IMR-90 (cell line): ENCODE data around the gene NRL. TPM values are rescaled to one million over a fixed set of nuclear protein-coding genes. Genes with fewer than 3 reads are reported as not detected.

Source experiments
- ATAC-seq: fragments of 200-7000 bp; cut with Tn5 transposase; 2 replicates; pipeline ENCODE4 v1.9.1; 2020; ENCODE audit warnings: low read depth, mild to moderate bottlenecking, moderate library complexity
- BruUV-seq: library from RNA; stranded (reverse); fragments of 400-500 nt; replicated peaks from 2 replicates; lab custom pipeline; 2021; lab: Mats Ljungman, UMichigan
- CTCF ChIA-PET: fragments of 300-600 bp; formaldehyde crosslinking; extraction: SDS; loops from one replicate; lab custom pipeline; 2021; ENCODE audit warnings: antibody characterized with exemption; lab: Yijun Ruan, JAX
- POLR2A ChIA-PET: fragments of 300-600 bp; sonication (Branson Sonifier 250); formaldehyde crosslinking; loops from one replicate; lab custom pipeline; 2022; ENCODE audit warnings: antibody characterized with exemption; ENCODE audit not compliant: unreplicated experiment; lab: Charles Lee
- DNase-seq: peaks from one replicate; pipeline ENCODE4 v3.0.0; 2013
- H2AFZ ChIP-seq: replicated peaks from 2 replicates; pipeline ENCODE3; 2013; ENCODE audit warnings: low read length, mild to moderate bottlenecking; ENCODE audit not compliant: poor library complexity
- H2AK5ac ChIP-seq: 2 replicates; pipeline ENCODE4 v1.6.1; 2013; ENCODE audit warnings: low read depth, low read length, inconsistent platforms
- H2AK9ac ChIP-seq: replicated peaks from 2 replicates; pipeline ENCODE3; 2013; ENCODE audit warnings: mild to moderate bottlenecking, low read depth, low read length, moderate library complexity; ENCODE audit not compliant: poor library complexity
- H2BK120ac ChIP-seq: 2 replicates; pipeline ENCODE4 v1.6.1; 2013; ENCODE audit warnings: low read depth, low read length, inconsistent platforms
- H2BK15ac ChIP-seq: 3 replicates; pipeline ENCODE4 v1.6.1; 2013; ENCODE audit warnings: low read depth, low read length, inconsistent platforms
- H2BK20ac ChIP-seq: 2 replicates; pipeline ENCODE4 v1.6.1; 2013; ENCODE audit warnings: low read depth, mild to moderate bottlenecking, inconsistent platforms, low read length, moderate library complexity
- H2BK5ac ChIP-seq: 2 replicates; pipeline ENCODE4 v1.6.1; 2013; ENCODE audit warnings: mild to moderate bottlenecking, low read depth, low read length, inconsistent platforms; ENCODE audit not compliant: poor library complexity, severe bottlenecking
- H3K14ac ChIP-seq: replicated peaks from 2 replicates; pipeline ENCODE4 v1.6.1; 2013; ENCODE audit warnings: low read depth, low read length, inconsistent platforms
- H3K18ac ChIP-seq: 2 replicates; pipeline ENCODE4 v1.6.1; 2013; ENCODE audit warnings: low read depth, low read length, control low read depth
- H3K23ac ChIP-seq: 2 replicates; pipeline ENCODE4 v1.6.1; 2013; ENCODE audit warnings: low read depth, low read length, inconsistent platforms
- H3K27ac ChIP-seq: 2 replicates; pipeline ENCODE4 v1.5.1; 2013; ENCODE audit warnings: mild to moderate bottlenecking, control low read depth, low read length; ENCODE audit not compliant: insufficient read depth
- H3K27me3 ChIP-seq: 2 replicates; pipeline ENCODE4 v1.6.1; 2013; ENCODE audit warnings: low read length; ENCODE audit not compliant: control insufficient read depth, insufficient read depth
- H3K36me3 ChIP-seq: 2 replicates; pipeline ENCODE4 v1.6.1; 2013; ENCODE audit warnings: low read length, mixed read lengths; ENCODE audit not compliant: control insufficient read depth, insufficient read depth
- H3K4ac ChIP-seq: 2 replicates; pipeline ENCODE4 v1.6.1; 2013; ENCODE audit warnings: low read depth, low read length, inconsistent platforms
- H3K4me1 ChIP-seq: 2 replicates; pipeline ENCODE4 v1.6.1; 2013; ENCODE audit warnings: low read length, mixed read lengths; ENCODE audit not compliant: control insufficient read depth, insufficient read depth
- H3K4me2 ChIP-seq: 2 replicates; pipeline ENCODE4 v1.6.1; 2013; ENCODE audit warnings: low read depth, mild to moderate bottlenecking, control low read depth, low read length, moderate library complexity
- H3K4me3 ChIP-seq: 2 replicates; pipeline ENCODE4 v1.5.1; 2013; ENCODE audit warnings: low read depth, mild to moderate bottlenecking, control low read depth, low read length, moderate library complexity; ENCODE audit not compliant: insufficient read depth
- H3K56ac ChIP-seq: 2 replicates; pipeline ENCODE4 v1.6.1; 2013; ENCODE audit warnings: low read length, inconsistent platforms; ENCODE audit not compliant: insufficient read depth; ENCODE audit errors: extremely low read depth
- H3K79me1 ChIP-seq, 2 experiments: 2 replicates each; pipeline ENCODE4 v1.6.1; 2013; ENCODE audit warnings: low read length in 2 of 2, inconsistent platforms in 1 of 2, low read depth in 1 of 2
- H3K9ac ChIP-seq: 2 replicates; pipeline ENCODE4 v1.6.1; 2013; ENCODE audit warnings: low read depth, low read length, control low read depth
- H3K9me1 ChIP-seq: 2 replicates; pipeline ENCODE4 v1.6.1; 2013; ENCODE audit warnings: low read length, inconsistent platforms; ENCODE audit not compliant: insufficient read depth
- H3K9me3 ChIP-seq: 2 replicates; pipeline ENCODE4 v1.6.1; 2013; ENCODE audit warnings: low read length; ENCODE audit not compliant: control insufficient read depth, insufficient read depth
- H4K20me1 ChIP-seq: 2 replicates; pipeline ENCODE4 v1.6.1; 2013; ENCODE audit warnings: low read length, inconsistent platforms; ENCODE audit not compliant: insufficient read depth
- H4K5ac ChIP-seq: 2 replicates; pipeline ENCODE4 v1.6.1; 2013; ENCODE audit warnings: mild to moderate bottlenecking, low read depth, low read length, control low read depth
- H4K8ac ChIP-seq, 2 experiments: 2 replicates each; pipeline ENCODE4 v1.6.1; 2013; ENCODE audit warnings: low read depth in 2 of 2, low read length in 2 of 2, control low read depth in 1 of 2, inconsistent platforms in 1 of 2
- H4K91ac ChIP-seq: 2 replicates; pipeline ENCODE4 v1.6.1; 2013; ENCODE audit warnings: low read depth, low read length, inconsistent platforms; ENCODE audit not compliant: insufficient read depth
- BHLHE40 ChIP-seq: fragments of 150-350 bp; IDR thresholded peaks from 2 replicates; pipeline ENCODE4 v1.6.1; 2016; ENCODE audit warnings: mild to moderate bottlenecking, low read depth, low read length
- CEBPB ChIP-seq: IDR thresholded peaks from 2 replicates; pipeline ENCODE4 v1.6.1; 2012; ENCODE audit warnings: low read depth, low read length, improper control_type of control experiment
- CTCF ChIP-seq: conservative IDR thresholded peaks from 2 replicates; pipeline ENCODE4 v1.5.1; 2012; ENCODE audit warnings: mild to moderate bottlenecking, low read depth, low read length, improper control_type of control experiment
- FOS ChIP-seq: fragments of 150-350 bp; IDR thresholded peaks from 2 replicates; pipeline ENCODE4 v1.6.1; 2016; ENCODE audit warnings: low read depth, low read length
- MAZ ChIP-seq: IDR thresholded peaks from 2 replicates; pipeline ENCODE4 v1.6.1; 2012; ENCODE audit warnings: low read depth, mild to moderate bottlenecking, low read length, improper control_type of control experiment, moderate library complexity, borderline replicate concordance
- MXI1 ChIP-seq: IDR thresholded peaks from 2 replicates; pipeline ENCODE4 v1.6.1; 2012; ENCODE audit warnings: low read depth, mild to moderate bottlenecking, low read length, moderate library complexity, borderline replicate concordance
- NFE2L2 ChIP-seq: fragments of 150-350 bp; IDR thresholded peaks from 2 replicates; pipeline ENCODE4 v1.6.1; 2016; ENCODE audit warnings: low read depth, mild to moderate bottlenecking, low read length
- RAD21 ChIP-seq: IDR thresholded peaks from 2 replicates; pipeline ENCODE4 v1.6.1; 2012; ENCODE audit warnings: low read length, improper control_type of control experiment
- RCOR1 ChIP-seq: IDR thresholded peaks from 2 replicates; pipeline ENCODE4 v1.6.1; 2012; ENCODE audit warnings: mild to moderate bottlenecking, low read length, improper control_type of control experiment; ENCODE audit not compliant: insufficient replicate concordance
- RFX5 ChIP-seq: IDR thresholded peaks from 2 replicates; pipeline ENCODE4 v1.8.0; 2012; ENCODE audit warnings: low read depth, mild to moderate bottlenecking, low read length, moderate library complexity
- SMC3 ChIP-seq: fragments of 150-350 bp; IDR thresholded peaks from 2 replicates; pipeline ENCODE4 v1.6.1; 2016; ENCODE audit warnings: low read depth, mild to moderate bottlenecking, antibody characterized with exemption, low read length, moderate library complexity
- USF2 ChIP-seq: fragments of 150-350 bp; IDR thresholded peaks from 2 replicates; pipeline ENCODE4 v1.6.1; 2017; ENCODE audit warnings: mild to moderate bottlenecking, antibody characterized with exemption, low read length, low read depth
- WGBS, 2 experiments: methylation state at CpG; one replicate each; pipeline versions ENCODE4 v1.1.5 to v1.1.7; 2013; ENCODE audit warnings: missing lambda C conversion rate in 2 of 2; ENCODE audit not compliant: insufficient read length in 1 of 2; ENCODE audit errors: extremely low coverage in 2 of 2; 5-methylcytosine and 5-hydroxymethylcytosine counted together
- dilution Hi-C: fragments of 300-500 bp; cut with HindIII; formaldehyde crosslinking; loops from one replicate; pipeline ENCODE4 v1.14.3; 2018; ENCODE audit warnings: low sequenced_read_pairs; ENCODE audit not compliant: unreplicated experiment
- in situ Hi-C: fragments of 300-500 bp; cut with MboI; formaldehyde crosslinking; loops from 3 replicates; pipeline ENCODE4 v1.14.3; 2019; ENCODE audit warnings: low sequenced_read_pairs, inconsistent platforms, mixed read lengths
- intact Hi-C: fragments of 100-400 bp; cut with micrococcal nuclease; formaldehyde crosslinking; loops from 2 replicates; pipeline ENCODE4 v1.10.0; 2022
- polyA plus RNA-seq, 3 experiments: library from polyadenylated mRNA; depleted of rRNA; stranded (reverse); fragments of >200 nt; gene quantifications; 2 replicates each; pipeline ENCODE4 v1.2.3, GENCODE V29; 2012; ENCODE audit warnings: low replicate concordance in 1 of 3
- total RNA-seq: library from RNA; depleted of rRNA; stranded (reverse); fragments of >200 nt; gene quantifications from 2 replicates; pipeline ENCODE4 v1.2.3, GENCODE V29; 2012
- TF ChIP-seq, protein P1 (sequence below): fragments of 150-350 bp; IDR thresholded peaks from 2 replicates; pipeline ENCODE4 v1.6.1; 2016; ENCODE audit warnings: low read depth, mild to moderate bottlenecking, low read length, moderate library complexity, borderline replicate concordance

Gene NRL
- total and polyA plus RNA-seq, 2 of the 4 experiments (the other 2 are of a cell fraction): 0.18 to 0.70 TPM

DNA sequence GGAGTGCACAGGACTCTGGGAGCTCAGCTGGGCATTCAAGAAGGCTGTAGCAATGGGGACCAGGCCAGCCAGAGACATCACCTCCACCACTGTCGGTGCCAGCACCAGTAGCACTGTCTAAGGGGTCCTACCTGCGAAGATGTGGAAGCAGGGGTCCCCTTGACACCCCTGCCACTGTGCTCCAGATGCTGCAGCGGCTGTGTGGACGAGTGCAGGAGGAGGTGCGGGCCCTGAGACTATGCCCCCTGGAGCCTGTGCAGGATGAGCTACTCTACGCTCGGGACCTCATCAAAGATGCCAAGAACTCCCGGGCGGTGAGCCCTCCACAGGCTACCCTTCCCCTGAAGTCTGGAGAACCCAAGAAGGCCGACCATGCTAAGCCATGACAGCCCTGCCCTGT, 54.3 kb downstream of the NRL start:
- ATAC-seq: no peak

More for the DNA sequence above, 54.3 kb downstream of the NRL start:
- Histone ChIP-seq H3K18ac (no peak overlapping the region), H3K36me3 (no peaks in the 10 kb centered on the region), H3K4ac (no peak overlapping the region), H3K9me3 (no peaks in the 10 kb centered on the region), H3K79me1 (no peaks in the 10 kb centered on the region), H3K27me3 (peaks cover 28% of the 10 kb centered on the region; the same call in 1 of the 2 replicates), H3K4me1 (no peaks in the 10 kb centered on the region), H2AFZ (no peak overlapping the region), H2BK5ac (no peak overlapping the region), H3K23ac (no peak overlapping the region), H2BK15ac (no peak overlapping the region), H3K9me1 (no peaks in the 10 kb centered on the region), H3K14ac (no peak overlapping the region), H4K20me1 (no peaks in the 10 kb centered on the region), H3K4me2 (no peak overlapping the region), H2BK20ac (no peak overlapping the region), H4K8ac (no peak overlapping the region), H2BK120ac (no peak overlapping the region), H3K56ac (no peak overlapping the region), H3K4me3 (no peak overlapping the region), H2AK5ac (no peak overlapping the region), H4K5ac (no peak overlapping the region), H3K27ac (no peak overlapping the region), H3K9ac (no peak overlapping the region), H4K91ac (no peak overlapping the region), H2AK9ac (no peak overlapping the region)
- no peak for TF ChIP-seq RFX5
- no peak for TF ChIP-seq USF2
- no peak for TF ChIP-seq BHLHE40
- no peak for TF ChIP-seq NFE2L2
- TF ChIP-seq RCOR1: no peak
- no peak for TF ChIP-seq MXI1
- no peak for TF ChIP-seq SMC3
- no peak for TF ChIP-seq MAZ
- no peak for TF ChIP-seq CEBPB
- TF ChIP-seq RAD21: no peak
- no peak for TF ChIP-seq FOS
- no peak for TF ChIP-seq CTCF
- TF ChIP-seq, protein P1, sequence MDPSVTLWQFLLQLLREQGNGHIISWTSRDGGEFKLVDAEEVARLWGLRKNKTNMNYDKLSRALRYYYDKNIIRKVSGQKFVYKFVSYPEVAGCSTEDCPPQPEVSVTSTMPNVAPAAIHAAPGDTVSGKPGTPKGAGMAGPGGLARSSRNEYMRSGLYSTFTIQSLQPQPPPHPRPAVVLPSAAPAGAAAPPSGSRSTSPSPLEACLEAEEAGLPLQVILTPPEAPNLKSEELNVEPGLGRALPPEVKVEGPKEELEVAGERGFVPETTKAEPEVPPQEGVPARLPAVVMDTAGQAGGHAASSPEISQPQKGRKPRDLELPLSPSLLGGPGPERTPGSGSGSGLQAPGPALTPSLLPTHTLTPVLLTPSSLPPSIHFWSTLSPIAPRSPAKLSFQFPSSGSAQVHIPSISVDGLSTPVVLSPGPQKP: no peak
- in situ Hi-C loops: no loop called here
- DNase-seq: no peak
- intact Hi-C loops: no loop called here
- BruUV-seq: no TSS peak
- dilution Hi-C loops: no loop called here
- CTCF ChIA-PET: interaction anchor here (1.1 kb wide), 1 partner anchor 30 kb away, joined by 3 read pairs; no protein-coding TSS in a partner anchor
- POLR2A ChIA-PET: no interaction called here
- 63% methylated on average over 8 of the region's 10 CpGs; no CpG with 5 or more reads in 1 of the 2 experiments for WGBS, 2 experiments
